MM.1S (cell line): Measurements from ENCODE around the gene OR2V2.

ENCODE experiments used
- CTCF ChIP-seq: fragments of 300-600 bp; sonication (generic); IDR thresholded peaks from 2 replicates; pipeline ENCODE4 v1.5.1; 2016; ENCODE audit warnings: antibody characterized with exemption, low read length, mixed read lengths
- EZH2 ChIP-seq: fragments of 300-600 bp; sonication (generic); optimal IDR thresholded peaks from 2 replicates; pipeline ENCODE3; 2017; ENCODE audit warnings: low read depth, mild to moderate bottlenecking, antibody characterized with exemption, low read length, mixed read lengths
- EZH2phosphoT487 ChIP-seq: fragments of 300-600 bp; sonication (generic); IDR thresholded peaks from 2 replicates; pipeline ENCODE4 v1.6.1; 2018; ENCODE audit warnings: antibody characterized with exemption, low read length

- TF ChIP-seq CTCF (no peak), EZH2 (no peak), EZH2phosphoT487 (no peak)
Observed at GRCh38 chr5:181203093-181203711, 55.8 kb downstream of the OR2V2 start.
